NCI-H774 (cell line): ENCODE measurements around the gene EPHB6.

Experiments used
- DNase-seq: peaks from one replicate; lab custom pipeline; 2025; lab: John Stamatoyannopoulos, UW

Gene EPHB6

DNA sequence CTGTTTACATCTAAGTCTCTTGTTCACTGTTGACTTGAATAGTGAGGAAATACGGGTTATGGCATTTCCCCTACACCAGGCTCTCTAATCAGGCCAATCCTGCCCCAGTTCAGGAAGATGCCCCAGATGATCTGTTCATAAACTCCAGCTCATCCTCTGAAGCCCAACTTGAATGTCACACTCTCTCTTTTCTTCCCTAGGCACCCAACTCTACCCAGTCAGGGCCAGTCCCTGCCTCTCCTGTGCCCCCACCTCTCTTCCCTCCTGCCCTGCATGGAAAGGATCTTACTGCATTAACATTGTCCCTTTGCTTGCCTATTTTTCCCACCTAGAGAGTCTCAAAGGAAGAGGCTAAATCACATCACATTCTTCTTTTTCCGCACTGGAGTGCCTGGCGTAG lies 41.3 kb downstream of the EPHB6 start:
- DNase-seq: no peak

DNA sequence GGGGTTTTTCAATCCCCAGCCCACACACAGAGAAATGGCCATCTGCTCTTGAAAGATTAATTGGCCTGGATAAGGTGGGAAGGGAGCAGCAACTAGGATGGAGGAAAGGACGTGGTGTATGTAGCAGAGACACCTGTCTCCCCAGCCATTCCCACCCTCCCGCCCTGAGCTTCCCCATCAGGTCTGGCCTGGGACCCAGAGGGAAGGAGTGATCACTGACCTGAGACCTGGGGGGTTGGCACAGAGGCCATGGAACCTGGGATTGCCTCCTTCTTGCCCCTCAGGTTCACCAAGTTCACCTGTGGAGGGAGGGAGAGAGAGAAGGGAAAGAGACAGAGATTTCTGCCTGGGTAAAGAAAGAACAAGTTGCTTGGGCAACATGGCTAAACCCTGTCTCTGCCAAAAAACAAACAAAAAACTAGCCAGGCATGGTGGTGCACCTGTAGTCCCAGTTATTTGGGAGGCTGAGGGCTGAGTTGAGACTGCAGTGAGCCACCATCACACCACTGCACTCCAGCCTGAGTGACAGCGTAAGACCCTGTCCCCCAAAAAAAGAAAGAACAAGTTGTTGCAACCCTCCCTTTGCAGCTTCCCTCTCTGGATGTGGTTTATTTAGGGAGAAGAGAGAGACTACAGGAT lies 42.0 kb downstream of the EPHB6 start:
- no peak for DNase-seq

DNA sequence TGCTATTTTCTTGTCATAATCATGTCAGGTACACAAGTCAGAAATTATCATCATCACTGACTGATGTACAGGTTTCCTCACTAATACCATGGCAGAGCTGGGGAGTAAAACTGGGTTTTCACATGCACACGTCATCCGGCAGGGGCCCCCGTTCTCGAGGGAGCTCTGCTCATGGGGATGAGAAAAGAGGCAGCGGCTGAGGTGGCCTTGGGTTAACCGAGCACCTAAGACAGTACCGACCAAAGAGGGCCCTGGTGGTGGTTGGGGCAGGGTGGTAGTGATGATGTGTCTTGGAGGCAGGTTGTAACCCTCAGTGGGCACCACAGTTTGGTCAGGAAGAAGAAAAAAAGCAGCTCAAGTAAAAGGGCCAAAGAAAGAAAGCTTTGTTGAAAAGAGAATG lies 42.8 kb downstream of the EPHB6 start:
- DNase-seq: no peak

- no peak for DNase-seq
These were observed 43.7 kb downstream of the EPHB6 start for GRCh38 chr7:142898377-142899170.

- DNase-seq: no peak
These were observed 44.8 kb downstream of the EPHB6 start for GRCh38 chr7:142899661-142900060.

DNA sequence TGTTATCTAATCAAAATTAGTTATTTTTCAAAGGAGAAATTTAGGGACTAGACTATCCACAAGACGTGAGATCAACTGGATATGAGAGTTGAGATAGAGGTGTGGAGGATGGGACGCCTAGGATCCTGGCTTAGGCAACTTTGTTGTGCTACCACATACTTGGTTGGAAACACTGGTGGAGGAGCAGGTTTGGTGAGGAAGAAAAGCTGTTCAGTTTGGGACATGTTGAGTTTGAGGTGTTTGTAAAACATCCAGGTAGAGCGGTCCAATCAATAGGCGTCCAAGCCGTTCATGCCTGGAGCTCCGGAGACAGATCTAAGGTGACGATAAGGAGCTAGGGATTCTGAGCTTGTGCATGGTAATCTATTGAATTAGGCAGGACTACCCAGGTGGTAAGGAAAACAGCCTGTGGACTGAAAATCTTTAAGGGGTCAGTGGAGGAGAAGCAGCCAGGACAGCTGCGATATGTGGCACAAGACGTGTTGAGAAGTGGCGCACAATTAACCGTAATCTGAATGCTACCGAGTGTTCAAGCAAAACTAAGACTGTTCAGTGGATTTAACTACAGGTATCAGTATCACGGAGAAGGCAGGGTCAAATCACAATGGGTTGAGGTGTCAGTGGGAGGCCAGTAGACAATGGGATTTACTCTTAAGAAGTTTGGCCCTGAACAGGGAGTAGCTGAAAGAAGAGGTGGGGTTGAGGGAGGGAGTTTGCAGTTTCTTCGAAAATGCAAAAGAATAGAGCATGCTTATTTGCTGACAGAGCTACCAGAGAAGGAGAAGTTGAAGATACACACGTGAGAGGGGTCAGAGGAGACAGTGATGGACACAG lies 46.8 kb downstream of the EPHB6 start:
- no peak for DNase-seq

GRCh38 chr7:142904128-142904527 lies 49.3 kb downstream of the EPHB6 start:
- no peak for DNase-seq

GRCh38 chr7:142905759-142906158 lies 50.9 kb downstream of the EPHB6 start:
- DNase-seq: no peak

- DNase-seq: no peak
These were observed 51.8 kb downstream of the EPHB6 start for GRCh38 chr7:142906643-142907042.

GRCh38 chr7:142908290-142908689 lies 53.4 kb downstream of the EPHB6 start:
- DNase-seq: no peak

DNA sequence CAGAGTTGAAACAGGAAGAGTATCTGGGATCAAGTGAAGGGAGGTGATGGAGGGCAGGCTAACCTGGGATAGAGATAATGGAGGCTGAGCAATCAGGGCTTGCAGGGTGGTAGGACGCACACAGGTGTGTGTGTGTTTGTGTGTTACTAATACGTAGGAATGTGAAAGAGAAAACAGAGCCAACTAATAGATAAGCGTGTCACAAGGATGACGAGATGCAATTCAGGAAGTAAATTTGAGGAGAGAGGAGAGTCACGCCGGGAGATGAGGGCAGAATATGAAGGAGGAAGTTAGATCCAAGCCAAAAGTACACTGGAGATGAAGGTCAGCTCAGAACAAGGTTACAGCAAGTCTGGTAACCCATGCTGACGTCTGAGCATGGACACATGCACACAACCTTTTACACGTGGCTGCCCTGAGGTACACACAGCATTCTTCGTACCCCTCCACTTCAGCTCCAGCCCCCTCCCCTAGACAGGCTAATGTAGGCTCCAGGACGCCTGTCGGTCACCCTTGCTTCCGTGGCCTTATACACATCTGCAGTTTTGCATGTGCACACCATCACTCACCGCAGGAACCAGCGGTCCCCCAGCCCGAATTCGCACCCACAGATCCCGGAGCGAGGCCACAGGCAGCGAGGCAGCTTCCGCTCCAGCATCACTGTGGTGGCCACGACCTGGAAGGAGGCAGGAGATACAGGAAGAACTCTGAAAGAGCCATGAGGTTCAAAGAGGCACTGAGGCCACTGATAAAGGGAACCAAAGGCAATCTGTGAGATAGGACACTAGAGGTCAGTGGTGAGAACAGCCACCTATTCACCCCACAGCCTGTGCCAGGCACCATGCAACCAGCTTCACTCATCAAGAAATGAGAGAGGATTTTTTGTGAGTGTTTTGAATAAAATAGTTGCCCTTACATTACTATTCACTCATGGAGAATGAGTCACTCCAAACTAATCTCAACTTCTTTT lies 54.3 kb downstream of the EPHB6 start:
- no peak for DNase-seq

GRCh38 chr7:142910031-142910433 lies 55.2 kb downstream of the EPHB6 start:
- no peak for DNase-seq

GRCh38 chr7:142910481-142910880 lies 55.6 kb downstream of the EPHB6 start:
- no peak for DNase-seq

DNA sequence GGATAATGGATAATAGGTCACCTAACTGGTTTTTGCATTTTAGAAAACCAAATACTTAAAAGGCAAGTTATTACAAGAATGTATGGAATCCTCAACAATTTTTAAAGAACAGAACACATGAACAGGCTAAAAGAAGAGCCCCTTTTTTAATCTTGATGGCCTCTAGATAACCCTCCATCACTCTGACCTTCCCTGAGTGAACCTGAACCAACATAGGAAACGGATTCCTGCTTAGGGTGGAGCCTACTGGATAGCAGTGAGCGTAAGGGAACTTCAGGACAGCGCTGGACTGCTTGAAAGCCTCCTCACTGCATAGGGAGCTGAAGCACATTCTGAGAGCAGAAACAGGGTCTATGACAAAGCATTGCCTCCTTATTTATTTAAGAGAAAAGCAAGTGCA lies 58.2 kb downstream of the EPHB6 start:
- DNase-seq: no peak

- DNase-seq: no peak
These were observed 58.7 kb downstream of the EPHB6 start for GRCh38 chr7:142913566-142913965.

DNA sequence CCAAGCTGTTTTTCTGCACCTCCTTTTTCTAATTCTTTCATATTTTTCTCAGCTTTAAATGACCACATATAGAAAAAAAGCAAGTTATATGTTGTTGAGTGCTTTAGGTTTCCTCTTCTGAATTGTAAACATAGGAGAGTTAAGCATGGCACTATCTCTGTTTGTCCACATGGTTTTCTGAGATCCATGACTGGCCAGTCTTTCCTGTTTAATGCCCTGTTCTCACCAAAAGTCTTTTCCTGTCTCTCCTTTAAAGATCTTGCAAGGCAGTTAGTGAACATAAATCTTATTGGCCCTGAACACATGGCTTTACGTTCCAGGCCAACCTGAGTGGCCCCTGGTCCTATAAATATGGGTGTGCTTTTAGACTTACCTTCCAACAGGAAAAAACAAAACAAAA lies 59.2 kb downstream of the EPHB6 start:
- DNase-seq: no peak

DNA sequence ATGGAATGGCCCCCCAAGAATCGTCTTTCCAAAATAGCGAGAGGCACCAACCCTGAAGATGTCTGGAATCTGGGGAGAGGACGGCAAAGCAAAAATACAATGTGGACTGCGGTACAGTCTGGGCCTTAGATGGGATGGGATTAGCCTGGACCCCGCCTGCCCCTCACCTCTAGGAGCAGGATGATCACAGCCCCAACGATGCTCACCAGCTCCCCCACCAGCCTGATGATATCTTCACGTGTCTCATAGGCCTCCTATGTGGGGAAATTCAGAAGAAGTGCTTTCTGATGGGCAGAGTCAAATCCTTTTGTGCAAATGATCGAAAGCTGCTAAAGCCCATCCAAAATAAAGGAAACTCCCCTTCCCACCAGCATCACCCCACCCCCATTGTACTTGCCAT lies 60.4 kb downstream of the EPHB6 start:
- DNase-seq: no peak

- DNase-seq: no peak
These were observed 61.6 kb downstream of the EPHB6 start for GRCh38 chr7:142916508-142916907.

DNA sequence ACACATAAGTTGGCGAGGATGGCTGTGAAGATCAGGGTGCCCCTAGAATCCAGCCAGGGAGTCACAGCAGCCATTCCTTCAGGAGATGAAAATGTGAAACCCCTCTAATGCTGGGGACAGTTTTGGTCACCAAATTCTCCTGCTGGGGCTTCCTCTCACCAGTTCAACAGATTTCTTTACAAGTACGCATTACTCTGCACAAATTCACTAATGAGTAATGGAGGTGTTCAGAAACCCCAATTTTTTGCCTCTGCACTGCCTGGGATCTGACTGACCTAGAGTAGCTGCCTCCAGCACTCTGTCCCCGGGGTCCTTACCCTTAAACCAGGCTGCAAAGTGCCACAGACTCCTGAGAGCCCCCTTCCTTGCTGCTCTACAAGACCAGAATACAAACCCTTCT lies 62.6 kb downstream of the EPHB6 start:
- no peak for DNase-seq

GRCh38 chr7:142918901-142919300 lies 64.0 kb downstream of the EPHB6 start:
- no peak for DNase-seq

- DNase-seq: no peak
These were observed 64.8 kb downstream of the EPHB6 start for GRCh38 chr7:142919656-142920055.
